LNCAP (cell line): ENCODE results near the gene CACNG3.

Experiments
- TF ChIP-seq, protein P1 (sequence below): fragments of 450-650 bp; IDR thresholded peaks from 2 replicates; pipeline ENCODE4 v1.5.1; 2017; ENCODE audit warnings: mild to moderate bottlenecking

CACNG3 gene

DNA sequence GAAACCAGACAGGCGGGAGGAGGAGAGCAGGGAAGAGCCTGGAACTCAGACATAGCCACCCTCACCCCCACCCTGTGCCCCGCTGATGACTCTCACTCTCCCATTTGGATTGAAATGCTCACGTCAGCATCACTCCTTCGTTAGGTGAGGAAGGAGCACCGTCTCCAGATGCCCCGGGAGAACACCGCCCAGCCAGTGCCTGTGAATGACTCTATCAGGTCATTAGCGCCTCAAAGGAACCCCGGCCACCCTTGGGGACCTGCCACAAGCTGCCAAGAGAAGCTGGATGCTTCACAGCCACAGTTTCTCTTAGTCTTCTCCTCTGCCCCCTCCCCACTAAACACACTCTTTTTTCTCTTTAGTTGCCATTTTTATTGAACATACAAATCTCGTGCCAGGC, 66.0 kb downstream of the CACNG3 start:
- TF ChIP-seq, protein P1, sequence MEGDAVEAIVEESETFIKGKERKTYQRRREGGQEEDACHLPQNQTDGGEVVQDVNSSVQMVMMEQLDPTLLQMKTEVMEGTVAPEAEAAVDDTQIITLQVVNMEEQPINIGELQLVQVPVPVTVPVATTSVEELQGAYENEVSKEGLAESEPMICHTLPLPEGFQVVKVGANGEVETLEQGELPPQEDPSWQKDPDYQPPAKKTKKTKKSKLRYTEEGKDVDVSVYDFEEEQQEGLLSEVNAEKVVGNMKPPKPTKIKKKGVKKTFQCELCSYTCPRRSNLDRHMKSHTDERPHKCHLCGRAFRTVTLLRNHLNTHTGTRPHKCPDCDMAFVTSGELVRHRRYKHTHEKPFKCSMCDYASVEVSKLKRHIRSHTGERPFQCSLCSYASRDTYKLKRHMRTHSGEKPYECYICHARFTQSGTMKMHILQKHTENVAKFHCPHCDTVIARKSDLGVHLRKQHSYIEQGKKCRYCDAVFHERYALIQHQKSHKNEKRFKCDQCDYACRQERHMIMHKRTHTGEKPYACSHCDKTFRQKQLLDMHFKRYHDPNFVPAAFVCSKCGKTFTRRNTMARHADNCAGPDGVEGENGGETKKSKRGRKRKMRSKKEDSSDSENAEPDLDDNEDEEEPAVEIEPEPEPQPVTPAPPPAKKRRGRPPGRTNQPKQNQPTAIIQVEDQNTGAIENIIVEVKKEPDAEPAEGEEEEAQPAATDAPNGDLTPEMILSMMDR: no peak

DNA sequence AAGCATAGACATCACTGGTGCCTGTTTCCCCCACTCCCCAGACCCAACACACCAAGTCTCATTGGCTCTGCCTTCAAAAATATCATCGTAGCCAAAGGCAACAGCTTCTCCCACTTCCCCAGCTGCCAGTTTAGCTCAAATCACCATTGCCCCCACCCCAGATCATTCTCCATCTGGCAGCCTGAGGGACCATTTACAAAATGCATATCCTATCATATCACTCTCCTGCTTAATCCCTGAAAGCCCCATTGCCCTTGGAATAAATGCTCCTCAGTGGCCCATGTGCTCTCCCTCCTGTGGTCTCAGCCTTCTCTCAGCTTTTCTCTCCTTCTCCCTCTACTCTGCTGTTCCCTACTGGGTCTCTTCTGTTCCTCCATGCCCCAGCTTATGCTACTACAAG, 68.3 kb downstream of the CACNG3 start:
- TF ChIP-seq, protein P1: no peak

DNA sequence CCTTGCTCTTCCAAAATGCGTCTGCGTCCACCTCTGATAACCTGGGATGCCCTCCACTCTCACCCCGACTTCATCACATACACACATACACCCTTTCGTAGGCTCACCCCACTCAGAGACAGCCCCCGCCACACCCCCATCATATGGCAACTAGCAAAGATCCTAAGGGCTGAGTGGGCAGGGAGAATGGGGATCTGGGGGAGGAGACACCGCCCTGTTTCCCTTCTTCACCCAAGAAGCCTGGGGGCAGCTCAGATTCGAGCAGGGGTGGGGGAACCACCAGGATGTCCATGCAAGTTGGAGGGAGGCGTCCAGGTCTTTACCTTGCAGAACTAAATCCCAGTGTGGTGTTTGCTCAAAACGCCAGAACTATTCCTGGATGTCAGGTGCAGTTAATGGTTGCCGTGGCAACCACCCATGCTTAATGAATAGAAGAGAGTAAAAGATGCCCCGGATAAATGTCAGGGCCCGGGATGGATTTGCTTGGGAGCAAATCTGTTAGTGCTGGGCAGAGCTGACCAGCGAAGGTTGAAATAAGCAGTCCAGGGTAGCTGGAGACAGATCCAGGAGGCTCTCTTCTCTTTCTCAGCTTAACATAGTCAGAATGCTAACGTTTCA, 72.8 kb downstream of the CACNG3 start:
- TF ChIP-seq, protein P1: no peak

DNA sequence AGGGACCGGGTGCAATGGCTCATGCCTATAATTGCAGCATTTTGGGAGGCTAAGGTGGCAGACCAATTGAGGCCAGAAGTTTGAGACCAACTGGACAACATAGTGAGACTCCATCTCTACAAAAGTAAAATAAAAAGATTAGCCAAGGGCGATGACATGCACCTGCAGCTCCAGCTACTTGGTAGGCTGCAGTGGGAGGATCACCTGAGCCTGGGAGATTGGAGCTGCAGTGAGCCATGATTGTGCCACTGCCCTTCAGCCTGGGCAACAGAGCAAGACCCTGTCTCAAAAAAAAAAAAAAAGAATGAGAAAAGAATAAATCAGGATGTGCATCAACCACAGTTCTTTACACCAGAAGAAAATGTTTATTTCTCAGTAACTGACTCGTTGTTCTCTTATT, 76.0 kb downstream of the CACNG3 start:
- TF ChIP-seq, protein P1: no peak

DNA sequence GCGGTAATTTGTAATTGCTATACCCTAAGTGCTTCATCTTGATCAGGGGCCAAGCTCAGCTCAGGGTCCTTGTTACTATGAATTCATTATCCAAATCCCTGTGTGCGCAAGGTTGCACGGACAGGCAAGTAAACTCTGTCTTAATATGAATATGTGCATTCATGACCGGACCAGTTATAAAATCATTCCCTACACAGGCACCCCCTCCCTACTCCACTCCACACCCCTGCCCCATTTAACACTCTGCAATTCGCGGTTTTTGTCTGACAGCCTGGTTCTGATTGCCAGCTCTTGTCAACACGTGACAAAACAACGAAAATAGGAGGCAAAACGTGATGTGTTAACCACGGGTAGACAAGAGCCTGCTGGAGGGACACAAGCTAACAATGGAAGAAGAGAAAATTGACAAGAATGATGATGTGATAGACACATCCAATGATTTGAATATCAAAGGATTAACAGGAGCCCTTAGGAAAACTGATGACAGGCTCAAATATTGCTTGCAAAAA, 76.5 kb downstream of the CACNG3 start:
- TF ChIP-seq, protein P1: no peak

DNA sequence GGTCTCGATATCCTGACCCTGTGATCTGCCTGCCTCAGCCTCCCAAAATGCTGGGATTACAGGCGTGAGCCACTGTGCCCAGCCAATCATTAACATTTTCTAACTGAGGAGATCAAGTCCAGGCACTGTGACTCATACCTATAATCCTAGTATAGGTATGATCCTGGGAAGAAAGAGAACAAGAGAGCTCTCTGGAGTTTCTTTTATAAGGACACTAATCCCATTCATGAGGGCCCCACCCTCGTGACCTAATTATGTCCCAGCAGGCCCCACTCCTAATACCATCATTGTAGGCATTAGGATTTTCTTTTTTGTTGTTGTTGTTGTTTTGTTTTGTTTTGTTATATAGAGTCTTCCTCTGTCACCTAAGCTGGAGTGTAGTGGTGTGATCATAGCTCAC, 80.4 kb downstream of the CACNG3 start:
- TF ChIP-seq, protein P1: no peak

DNA sequence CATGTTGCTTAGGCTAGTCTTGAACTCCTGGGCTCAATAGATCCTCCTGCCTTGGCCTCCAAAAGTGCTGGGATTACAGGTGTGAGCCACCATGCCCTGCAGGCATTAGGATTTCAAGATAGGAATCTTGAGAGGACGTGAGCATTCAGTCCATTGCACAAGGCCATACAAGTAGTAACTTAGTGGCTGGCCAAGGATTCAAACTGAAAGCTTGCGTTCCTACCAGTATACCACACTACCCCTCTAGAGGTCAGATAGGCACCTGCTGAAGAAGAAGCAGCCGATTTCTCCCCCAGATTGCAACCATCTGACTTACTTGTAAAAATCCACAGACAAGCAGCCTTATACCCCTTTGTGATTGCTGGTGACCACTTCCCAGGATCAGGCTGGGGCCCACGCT, 80.9 kb downstream of the CACNG3 start:
- TF ChIP-seq, protein P1: no peak

DNA sequence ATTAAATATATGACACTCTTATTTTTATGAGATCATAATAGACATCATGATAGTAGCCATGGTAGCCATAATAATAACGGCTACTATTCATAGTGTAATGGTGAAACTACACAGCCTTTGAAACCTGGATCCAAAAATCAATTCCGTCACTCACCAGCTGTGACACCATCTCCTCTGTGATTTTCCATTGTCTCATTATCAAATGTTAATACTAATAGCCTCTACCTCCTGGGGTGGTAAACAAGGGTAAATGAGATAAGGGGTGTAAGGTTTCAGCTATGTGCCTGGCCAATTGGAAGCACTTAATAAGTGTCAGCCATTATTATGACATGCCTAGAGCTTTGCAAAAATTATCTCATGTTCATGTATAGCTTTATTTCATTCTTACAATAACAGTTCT, 88.6 kb downstream of the CACNG3 start:
- TF ChIP-seq, protein P1: no peak
